ENCODE results near the gene TNS1. TPM values are rescaled to one million over a fixed set of nuclear protein-coding genes. Genes with fewer than 3 reads are reported as not detected.

The TNS1 gene
- total and polyA plus RNA-seq, 2 donors (not counting 1 experiment from before 2014, with no cell fraction given) = 0.10 to 0.86 TPM

GRCh38 chr2:217857624-217858506 lies 144.9 kb downstream of the TNS1 start:
- Histone ChIP-seq H3K27ac (ENCODE audit: low read length in 2 of 2) (no peak overlapping the region), H3K9ac (ENCODE audit: low read length) (no peak overlapping the region), H3K36me3 (replicated peaks in 1 of 2; ENCODE audit: control extremely low read depth in 1 of 2, control insufficient read depth in 1 of 2, extremely low read depth in 1 of 2, insufficient read depth in 2 of 2, low read length in 1 of 2) (no peaks in the 10 kb centered on the region), H4K20me1 (ENCODE audit: control insufficient read depth, insufficient read depth, low read length, poor library complexity, severe bottlenecking) (no peaks in the 10 kb centered on the region), H3K4me1 (ENCODE audit: control insufficient read depth in 2 of 2, insufficient read depth in 2 of 2, low read length in 2 of 2) (peaks cover 2 to 3% of the 10 kb centered on the region in 2 donors), H3K4me2 (replicated peaks; ENCODE audit: low read depth, low read length, poor library complexity, severe bottlenecking) (no peak overlapping the region), H3K9me3 (ENCODE audit: control extremely low read depth in 1 of 3, control insufficient read depth in 2 of 3, insufficient read depth in 1 of 3, low read length in 2 of 3) (peaks cover 0 to 7% (median 0%) of the 10 kb centered on the region in 3 donors), H3K27me3 (replicated peaks in 1 of 4; ENCODE audit: control extremely low read depth in 1 of 4, control insufficient read depth in 3 of 4, insufficient read depth in 4 of 4, low read length in 3 of 4) (no peaks in the 10 kb centered on the region), H3K79me2 (ENCODE audit: control insufficient read depth, insufficient read depth, low read length) (no peaks in the 10 kb centered on the region), H3K4me3 (ENCODE audit: control extremely low read depth in 1 of 5, extremely low read depth in 1 of 5, insufficient read depth in 1 of 5, low read depth in 2 of 5, low read length in 4 of 5) (no peak overlapping the region), H2AFZ (ENCODE audit: insufficient read depth, low read depth, low read length, poor library complexity, severe bottlenecking) (no peak overlapping the region)
- H3K4me1 Mint-ChIP-seq = peaks cover 15% of the 10 kb centered on the region
- DNase-seq = no peak
- no peak overlapping the region for H3K4me3 Mint-ChIP-seq
- no peak for TF ChIP-seq EZH2 (IDR thresholded peaks at IDR 0.05; ENCODE audit: borderline replicate concordance, insufficient read depth, low read depth, low read length, poor library complexity, severe bottlenecking)
- TF ChIP-seq, protein P1, sequence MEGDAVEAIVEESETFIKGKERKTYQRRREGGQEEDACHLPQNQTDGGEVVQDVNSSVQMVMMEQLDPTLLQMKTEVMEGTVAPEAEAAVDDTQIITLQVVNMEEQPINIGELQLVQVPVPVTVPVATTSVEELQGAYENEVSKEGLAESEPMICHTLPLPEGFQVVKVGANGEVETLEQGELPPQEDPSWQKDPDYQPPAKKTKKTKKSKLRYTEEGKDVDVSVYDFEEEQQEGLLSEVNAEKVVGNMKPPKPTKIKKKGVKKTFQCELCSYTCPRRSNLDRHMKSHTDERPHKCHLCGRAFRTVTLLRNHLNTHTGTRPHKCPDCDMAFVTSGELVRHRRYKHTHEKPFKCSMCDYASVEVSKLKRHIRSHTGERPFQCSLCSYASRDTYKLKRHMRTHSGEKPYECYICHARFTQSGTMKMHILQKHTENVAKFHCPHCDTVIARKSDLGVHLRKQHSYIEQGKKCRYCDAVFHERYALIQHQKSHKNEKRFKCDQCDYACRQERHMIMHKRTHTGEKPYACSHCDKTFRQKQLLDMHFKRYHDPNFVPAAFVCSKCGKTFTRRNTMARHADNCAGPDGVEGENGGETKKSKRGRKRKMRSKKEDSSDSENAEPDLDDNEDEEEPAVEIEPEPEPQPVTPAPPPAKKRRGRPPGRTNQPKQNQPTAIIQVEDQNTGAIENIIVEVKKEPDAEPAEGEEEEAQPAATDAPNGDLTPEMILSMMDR (IDR thresholded peaks at IDR 0.05) = no peak
- CTCF ChIA-PET = interaction anchor here (0.6 to 1.4 kb wide), 3 partner anchors 66 to 510 kb away, joined by 3 read pairs; no protein-coding TSS in a partner anchor
- no peak overlapping the region for H3K27ac Mint-ChIP-seq
- peaks cover 6% of the 10 kb centered on the region for H3K27me3 Mint-ChIP-seq
- POLR2A ChIA-PET = no interaction called here
- WGBS (ENCODE audit: insufficient coverage) = 92% methylated on average over 18 of the region's 20 CpGs
- H3K9me3 Mint-ChIP-seq (ENCODE audit: insufficient read depth) = no peaks in the 10 kb centered on the region
- intact Hi-C loops (cut with micrococcal nuclease) = no loop called here
- ATAC-seq (ENCODE audit: low read depth) = no peak

- H3K27ac Mint-ChIP-seq = no peak overlapping the region
- no peaks in the 10 kb centered on the region for H4K20me1 ChIP-seq (ENCODE audit: control insufficient read depth, insufficient read depth, low read length, poor library complexity, severe bottlenecking)
- ATAC-seq (ENCODE audit: low read depth) (no peak), DNase-seq (no peak)
- H2AFZ ChIP-seq (ENCODE audit: insufficient read depth, low read depth, low read length, poor library complexity, severe bottlenecking) = no peak overlapping the region
- CTCF ChIA-PET = interaction anchor here (1.4 to 1.8 kb wide), 2 partner anchors 65 to 68 kb away, joined by 3 to 5 read pairs; no protein-coding TSS in a partner anchor
- H3K9me3 ChIP-seq (ENCODE audit: control extremely low read depth in 1 of 3, control insufficient read depth in 2 of 3, insufficient read depth in 1 of 3, low read length in 2 of 3) = peaks cover 0 to 4% (median 0%) of the 10 kb centered on the region in 3 donors
- intact Hi-C loops (cut with micrococcal nuclease) = no loop called here
- no peak overlapping the region for H3K4me2 ChIP-seq (replicated peaks; ENCODE audit: low read depth, low read length, poor library complexity, severe bottlenecking)
- POLR2A ChIA-PET = no interaction called here
- no peak overlapping the region for H3K27ac ChIP-seq (ENCODE audit: low read length in 2 of 2)
- H3K9me3 Mint-ChIP-seq (ENCODE audit: insufficient read depth) = no peaks in the 10 kb centered on the region
- no CpG with 5 or more reads among the region's 4 CpGs for WGBS (ENCODE audit: insufficient coverage)
- no peak overlapping the region for H3K9ac ChIP-seq (ENCODE audit: low read length)
- no peaks in the 10 kb centered on the region for H3K79me2 ChIP-seq (ENCODE audit: control insufficient read depth, insufficient read depth, low read length)
- peaks cover 6% of the 10 kb centered on the region for H3K27me3 Mint-ChIP-seq
- no peaks in the 10 kb centered on the region for H3K27me3 ChIP-seq (replicated peaks in 1 of 4; ENCODE audit: control extremely low read depth in 1 of 4, control insufficient read depth in 3 of 4, insufficient read depth in 4 of 4, low read length in 3 of 4)
- no peaks in the 10 kb centered on the region for H3K4me1 ChIP-seq (ENCODE audit: control insufficient read depth in 2 of 2, insufficient read depth in 2 of 2, low read length in 2 of 2)
- peaks cover 6% of the 10 kb centered on the region for H3K4me1 Mint-ChIP-seq
- TF ChIP-seq, protein P1 (IDR thresholded peaks at IDR 0.05) = no peak
- no peak for TF ChIP-seq EZH2 (IDR thresholded peaks at IDR 0.05; ENCODE audit: borderline replicate concordance, insufficient read depth, low read depth, low read length, poor library complexity, severe bottlenecking)
- no peaks in the 10 kb centered on the region for H3K36me3 ChIP-seq (replicated peaks in 1 of 2; ENCODE audit: control extremely low read depth in 1 of 2, control insufficient read depth in 1 of 2, extremely low read depth in 1 of 2, insufficient read depth in 2 of 2, low read length in 1 of 2)
- H3K4me3 Mint-ChIP-seq = no peak overlapping the region
- no peak overlapping the region for H3K4me3 ChIP-seq (ENCODE audit: control extremely low read depth in 1 of 5, extremely low read depth in 1 of 5, insufficient read depth in 1 of 5, low read depth in 2 of 5, low read length in 4 of 5)
Measured at GRCh38 chr2:217856871-217857270, 145.9 kb downstream of the TNS1 start.

All from B cell (primary cell).